BE2C (cell line): ENCODE results near the gene PLCB1.

Source experiments
- DNase-seq: peaks from one replicate; pipeline ENCODE4 v3.0.0-alpha.2; 2020
- H3K27me3 ChIP-seq: fragments of 250-450 bp; sonication (Bioruptor Pico); 2 replicates; pipeline ENCODE4 v1.5.1; 2020; ENCODE audit warnings: mild to moderate bottlenecking
- H3K36me3 ChIP-seq: fragments of 250-450 bp; sonication (Bioruptor Pico); 2 replicates; pipeline ENCODE4 v1.5.1; 2020; ENCODE audit warnings: mild to moderate bottlenecking
- H3K4me1 ChIP-seq: fragments of 250-450 bp; sonication (Bioruptor Pico); 2 replicates; pipeline ENCODE4 v1.5.1; 2020
- H3K4me3 ChIP-seq: 2 replicates; pipeline ENCODE4 v1.5.1; 2011; ENCODE audit warnings: low read depth, low read length
- H3K9me3 ChIP-seq: fragments of 250-450 bp; sonication (Bioruptor Pico); 2 replicates; pipeline ENCODE4 v1.5.1; 2020
- CTCF ChIP-seq: IDR thresholded peaks from 2 replicates; pipeline ENCODE4 v1.5.1; 2012; ENCODE audit warnings: mild to moderate bottlenecking, low read depth, low read length

The PLCB1 gene

GRCh38 chr20:8706961-8707700, 575.1 kb downstream of the PLCB1 start:
- TF ChIP-seq CTCF, result no peak
- no peak for DNase-seq

GRCh38 chr20:8709627-8710026, 577.6 kb downstream of the PLCB1 start:
- peaks cover 3% of the 10 kb centered on the region for H3K36me3 ChIP-seq
- no peaks in the 10 kb centered on the region for H3K4me1 ChIP-seq
- H3K4me3 ChIP-seq, result no peak overlapping the region
- H3K27me3 ChIP-seq, result no peaks in the 10 kb centered on the region
- no peak for TF ChIP-seq CTCF
- no peaks in the 10 kb centered on the region; the same call in 1 of the 2 replicates for H3K9me3 ChIP-seq
- DNase-seq, result no peak

More at GRCh38 chr20:8706961-8707700, 575.1 kb downstream of the PLCB1 start:
- H3K4me1 ChIP-seq, result no peaks in the 10 kb centered on the region
- no peaks in the 10 kb centered on the region; the same call in 1 of the 2 replicates for H3K9me3 ChIP-seq
- H3K27me3 ChIP-seq, result no peaks in the 10 kb centered on the region
- H3K4me3 ChIP-seq, result no peak overlapping the region
- H3K36me3 ChIP-seq, result peaks cover 3% of the 10 kb centered on the region

- Histone ChIP-seq H3K27me3 (no peaks in the 10 kb centered on the region), H3K4me3 (no peak overlapping the region), H3K36me3 (peaks cover 3% of the 10 kb centered on the region; the same call in 1 of the 2 replicates), H3K4me1 (no peaks in the 10 kb centered on the region), H3K9me3 (no peaks in the 10 kb centered on the region)
- TF ChIP-seq CTCF, result no peak
- no peak for DNase-seq
Measured at GRCh38 chr20:8711501-8711900, 579.4 kb downstream of the PLCB1 start.

GRCh38 chr20:8714206-8714605, 582.1 kb downstream of the PLCB1 start:
- no peak for TF ChIP-seq CTCF
- H3K36me3 ChIP-seq, result peaks cover 3% of the 10 kb centered on the region; the same call in 1 of the 2 replicates
- DNase-seq, result no peak
- no peaks in the 10 kb centered on the region for H3K4me1 ChIP-seq
- no peak overlapping the region for H3K4me3 ChIP-seq
- no peaks in the 10 kb centered on the region for H3K27me3 ChIP-seq
- H3K9me3 ChIP-seq, result no peaks in the 10 kb centered on the region

GRCh38 chr20:8718279-8718678, 586.2 kb downstream of the PLCB1 start:
- Histone ChIP-seq H3K9me3 (no peaks in the 10 kb centered on the region), H3K27me3 (no peaks in the 10 kb centered on the region), H3K36me3 (no peaks in the 10 kb centered on the region), H3K4me3 (no peak overlapping the region), H3K4me1 (no peaks in the 10 kb centered on the region; the same call in 1 of the 2 replicates)
- DNase-seq, result no peak
- TF ChIP-seq CTCF, result no peak

- Histone ChIP-seq H3K27me3 (no peaks in the 10 kb centered on the region), H3K4me1 (no peaks in the 10 kb centered on the region; the same call in 1 of the 2 replicates), H3K36me3 (no peaks in the 10 kb centered on the region), H3K4me3 (no peak overlapping the region), H3K9me3 (no peaks in the 10 kb centered on the region)
- DNase-seq, result no peak
- no peak for TF ChIP-seq CTCF
Measured at GRCh38 chr20:8720089-8720488, 588.0 kb downstream of the PLCB1 start.
